Upper lobe of left lung (tissue), 4 donors: ENCODE results near the gene ILKAP.

Experiments
- EP300 ChIP-seq, 4 donors: sonication (generic); formaldehyde crosslinking; IDR thresholded peaks; one replicate each; pipeline ENCODE4 v1.5.1; 2017; ENCODE audit warnings: antibody characterized with exemption in 4 of 4, control low read depth in 2 of 4
- TF ChIP-seq, protein P1 (sequence below), 6 experiments: fragments of 450-650 bp in 4 of 6; fragments of 200-600 bp in 2 of 6; sonication (generic) in 2 of 6; IDR thresholded peaks; one replicate each; pipeline ENCODE4 v1.5.1; 2016 to 2019; ENCODE audit warnings: antibody characterized with exemption in 6 of 6

DNA sequence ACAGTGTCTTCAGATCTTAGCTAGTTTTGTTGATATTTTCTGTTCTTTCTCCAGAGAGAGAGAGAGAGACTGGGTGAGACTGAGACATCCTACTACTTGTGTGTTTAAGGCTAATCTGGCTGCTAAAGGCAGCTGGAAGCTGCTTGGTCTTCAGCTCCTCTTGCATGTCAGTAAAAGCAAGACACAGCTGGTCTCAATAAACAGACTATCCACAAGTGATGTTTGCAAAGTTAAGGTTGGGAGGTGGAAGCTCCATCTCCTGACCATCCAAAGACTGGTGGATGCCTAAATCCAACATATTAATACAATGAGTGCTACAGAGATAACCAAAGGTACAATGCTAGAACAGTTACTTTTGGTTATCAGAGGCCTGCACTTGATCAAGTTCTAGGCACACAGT is 26.9 kb downstream of the ILKAP start:
- TF ChIP-seq, protein P1, sequence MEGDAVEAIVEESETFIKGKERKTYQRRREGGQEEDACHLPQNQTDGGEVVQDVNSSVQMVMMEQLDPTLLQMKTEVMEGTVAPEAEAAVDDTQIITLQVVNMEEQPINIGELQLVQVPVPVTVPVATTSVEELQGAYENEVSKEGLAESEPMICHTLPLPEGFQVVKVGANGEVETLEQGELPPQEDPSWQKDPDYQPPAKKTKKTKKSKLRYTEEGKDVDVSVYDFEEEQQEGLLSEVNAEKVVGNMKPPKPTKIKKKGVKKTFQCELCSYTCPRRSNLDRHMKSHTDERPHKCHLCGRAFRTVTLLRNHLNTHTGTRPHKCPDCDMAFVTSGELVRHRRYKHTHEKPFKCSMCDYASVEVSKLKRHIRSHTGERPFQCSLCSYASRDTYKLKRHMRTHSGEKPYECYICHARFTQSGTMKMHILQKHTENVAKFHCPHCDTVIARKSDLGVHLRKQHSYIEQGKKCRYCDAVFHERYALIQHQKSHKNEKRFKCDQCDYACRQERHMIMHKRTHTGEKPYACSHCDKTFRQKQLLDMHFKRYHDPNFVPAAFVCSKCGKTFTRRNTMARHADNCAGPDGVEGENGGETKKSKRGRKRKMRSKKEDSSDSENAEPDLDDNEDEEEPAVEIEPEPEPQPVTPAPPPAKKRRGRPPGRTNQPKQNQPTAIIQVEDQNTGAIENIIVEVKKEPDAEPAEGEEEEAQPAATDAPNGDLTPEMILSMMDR (IDR thresholded peaks at IDR 0.05) = no peak
- TF ChIP-seq EP300 (IDR thresholded peaks at IDR 0.05) = no peak
